ENCODE data around the gene TMEM41B.

- no peak for TF ChIP-seq CTCF (IDR thresholded peaks at IDR 0.05)
- TF ChIP-seq ZFX (IDR thresholded peaks at IDR 0.05; ENCODE audit: borderline replicate concordance): no peak
Measured at GRCh38 chr11:9330387-9331384, 16.3 kb upstream of the TMEM41B start.
